Loucy (cell line): ENCODE measurements around the gene SLC9A3.

Experiments
- CTCF ChIP-seq: fragments of 200-600 bp; sonication (generic); conservative IDR thresholded peaks from 2 replicates; pipeline ENCODE4 v1.5.1; 2014; ENCODE audit warnings: mild to moderate bottlenecking, antibody characterized with exemption, low read length
- EZH2phosphoT487 ChIP-seq: fragments of 200-600 bp; IDR thresholded peaks from 2 replicates; pipeline ENCODE4 v1.6.1; 2018; ENCODE audit warnings: antibody characterized with exemption, mild to moderate bottlenecking, moderate library complexity, borderline replicate concordance

GRCh38 chr5:428219-428618 is 96.0 kb downstream of the SLC9A3 start:
- no peak for TF ChIP-seq CTCF
- TF ChIP-seq EZH2phosphoT487, result no peak
